NCI-H2196 treated with DMSO at 0.1 percent for 48 hours (cell line): ENCODE data around the gene HSPA8.

ENCODE experiments used
- DNase-seq: peaks from one replicate; lab custom pipeline; 2025; ENCODE audit not compliant: unreplicated experiment; lab: John Stamatoyannopoulos, UW

Gene HSPA8

GRCh38 chr11:123051146-123051545 is 10.8 kb downstream of the HSPA8 start:
- no peak for DNase-seq

DNA sequence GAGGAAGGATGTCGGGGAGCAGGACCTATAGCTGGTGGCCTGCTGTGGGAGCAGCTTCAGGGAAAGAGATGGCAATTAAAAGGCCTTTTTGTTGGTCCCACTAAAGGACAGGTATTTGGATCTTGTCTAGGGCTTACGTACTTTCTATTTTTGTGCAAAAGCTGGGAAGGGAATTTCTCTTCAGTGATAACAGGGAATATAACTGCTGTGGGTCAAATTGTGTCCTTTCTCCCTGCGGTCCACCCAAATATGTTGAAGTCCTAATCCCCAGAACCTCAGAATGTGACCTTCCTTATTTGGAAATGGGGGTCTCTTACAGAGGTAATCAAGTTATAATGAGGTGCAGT is 14.0 kb downstream of the HSPA8 start:
- no peak for DNase-seq

- no peak for DNase-seq
These were observed 14.5 kb downstream of the HSPA8 start for GRCh38 chr11:123047266-123047946.

- no peak for DNase-seq
These were observed 15.3 kb downstream of the HSPA8 start for GRCh38 chr11:123046473-123047259.

DNA sequence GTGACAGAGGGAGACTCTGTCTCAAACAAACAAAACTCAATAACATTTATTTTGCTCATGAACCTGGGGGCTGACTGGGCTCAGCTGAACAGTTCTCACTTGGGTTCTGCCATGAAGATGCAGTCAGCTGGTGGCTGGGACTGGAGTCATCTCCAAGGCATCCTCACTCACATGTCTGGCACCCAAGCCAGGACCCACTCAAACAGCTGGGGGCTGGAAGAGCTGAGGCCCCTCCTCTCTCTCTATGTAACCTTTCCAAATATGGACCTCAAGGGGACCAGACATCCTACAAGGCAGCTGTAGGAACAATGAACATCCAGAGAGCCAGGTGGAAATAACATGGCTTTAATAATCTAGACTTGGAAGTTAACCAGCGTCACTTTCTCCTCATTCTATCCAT is 16.8 kb downstream of the HSPA8 start:
- DNase-seq, result no peak

- DNase-seq, result no peak
These were observed 20.8 kb downstream of the HSPA8 start for GRCh38 chr11:123041185-123041584.

GRCh38 chr11:123040111-123040432 is 21.9 kb downstream of the HSPA8 start:
- DNase-seq, result no peak

DNA sequence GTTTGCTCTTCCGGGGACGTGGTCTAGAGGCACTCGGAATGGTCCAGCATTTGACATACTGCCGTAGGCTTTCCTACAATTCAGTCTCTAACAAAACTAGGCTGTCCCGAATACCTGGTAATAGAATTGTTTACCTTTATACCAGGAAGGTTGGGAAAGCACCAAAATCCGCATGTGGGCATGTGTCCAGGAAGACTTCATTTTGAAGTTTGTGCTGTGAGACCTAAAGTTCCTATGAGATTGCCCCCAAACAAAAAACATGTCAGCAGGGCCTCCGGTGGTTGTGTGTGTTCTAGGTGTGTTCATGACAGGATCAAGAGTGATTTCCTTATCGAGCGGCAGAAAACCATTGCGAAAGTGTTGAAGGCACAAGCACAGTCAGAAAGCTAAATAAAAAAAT is 26.1 kb downstream of the HSPA8 start:
- no peak for DNase-seq

- no peak for DNase-seq
These were observed 27.3 kb downstream of the HSPA8 start for GRCh38 chr11:123034597-123034996.

DNA sequence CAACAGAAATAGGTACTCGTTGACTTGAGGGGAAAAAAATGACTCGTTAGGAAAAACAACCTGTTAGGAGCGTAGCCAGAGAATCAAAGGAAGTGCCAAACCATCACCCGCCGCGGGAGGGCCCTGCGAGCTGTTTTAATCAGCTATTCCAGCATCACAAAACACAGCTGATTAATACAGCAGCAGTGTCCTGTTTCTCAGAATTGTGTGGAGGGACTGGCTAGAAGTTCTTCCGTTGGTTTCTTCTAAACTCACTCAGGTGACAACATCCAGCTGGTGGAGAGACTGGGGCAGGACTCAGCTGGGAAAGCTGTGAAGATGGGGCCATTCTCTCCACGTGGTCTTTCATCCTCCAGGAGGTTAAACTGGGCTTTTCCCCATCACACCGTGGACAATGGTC is 28.0 kb downstream of the HSPA8 start:
- DNase-seq, result no peak

DNA sequence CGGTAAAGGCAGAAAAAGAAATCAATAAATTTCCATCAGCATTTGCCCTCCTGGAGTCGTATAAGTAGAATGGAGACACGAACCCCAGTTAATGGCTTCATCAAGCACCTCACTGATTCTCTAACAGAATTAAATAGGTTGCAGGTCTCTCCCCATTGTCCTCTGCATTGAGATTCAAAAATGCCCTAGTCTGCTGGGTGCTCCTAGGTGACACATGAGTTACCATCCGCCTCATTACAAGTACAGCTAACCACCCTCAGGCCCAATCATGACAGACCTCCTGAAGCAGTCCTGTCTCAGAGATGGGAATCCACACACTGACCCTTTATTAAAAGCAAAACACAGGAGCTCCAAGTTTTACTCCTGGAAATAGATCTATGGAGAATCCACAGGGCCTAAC is 31.4 kb downstream of the HSPA8 start:
- DNase-seq, result no peak

- peak; percentile 23 for DNase-seq
These were observed 41.0 kb downstream of the HSPA8 start for GRCh38 chr11:123020968-123021367.

GRCh38 chr11:123018702-123019101 is 43.2 kb downstream of the HSPA8 start:
- no peak for DNase-seq

DNA sequence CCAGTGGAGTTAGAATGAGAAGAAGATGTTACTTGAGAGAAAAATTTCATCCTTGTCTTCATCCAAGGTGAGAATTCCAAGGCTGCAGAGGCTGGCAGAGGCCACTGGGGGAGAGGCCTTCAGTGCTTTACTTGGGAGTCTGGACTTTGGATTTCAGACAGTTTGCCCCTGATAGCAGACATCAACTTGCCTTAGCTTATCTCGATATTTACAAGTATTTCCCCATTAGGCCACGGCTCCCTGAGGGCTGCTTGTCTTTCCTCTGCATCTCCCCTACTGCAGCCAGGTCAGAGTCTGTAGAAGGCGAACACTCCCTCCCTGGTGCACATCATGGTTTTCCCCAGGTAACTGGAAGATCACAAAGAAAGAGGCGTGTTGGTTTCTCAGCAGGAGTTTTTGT is 50.4 kb downstream of the HSPA8 start:
- no peak for DNase-seq
